ENCODE measurements around the gene MIEN1.
"Not testable (repeated sequence)": the region's sequence is repeated elsewhere in the genome, so short reads cannot be mapped to it uniquely, and the experiment has no call there.

MIEN1 gene

GRCh38 chr17:39732586-39732985 lies 2.3 kb upstream of the MIEN1 start:
- Histone ChIP-seq H3K36me3 (peaks cover 18% of the 10 kb centered on the region), H3K9me3 (ENCODE audit: severe bottlenecking) (no peaks in the 10 kb centered on the region), H3K27ac (no peak overlapping the region), H3K27me3 (ENCODE audit: insufficient read depth, low read depth, severe bottlenecking) (no peaks in the 10 kb centered on the region), H3K4me3 (ENCODE audit: low read depth, low read length) (no peak overlapping the region)
- DNase-seq = no peak
- TF ChIP-seq CTCF (IDR thresholded peaks at IDR 0.05; ENCODE audit: low read depth, low read length) = no peak

GRCh38 chr17:39729280-39729851 lies 966 bp downstream of the MIEN1 start:
- H3K9me3 ChIP-seq (ENCODE audit: severe bottlenecking) = no peaks in the 10 kb centered on the region
- TF ChIP-seq CTCF (IDR thresholded peaks at IDR 0.05; ENCODE audit: low read depth, low read length) = no peak
- H3K4me3 ChIP-seq (ENCODE audit: low read depth, low read length) = peak overlapping the region; percentile 84
- peak overlapping the region; percentile 85; the same call in 1 of the 2 replicates for H3K27ac ChIP-seq
- DNase-seq = no peak
- peaks cover 26% of the 10 kb centered on the region for H3K36me3 ChIP-seq
- no peaks in the 10 kb centered on the region for H3K27me3 ChIP-seq (ENCODE audit: insufficient read depth, low read depth, severe bottlenecking)

- no peaks in the 10 kb centered on the region for H3K27me3 ChIP-seq (ENCODE audit: insufficient read depth, low read depth, severe bottlenecking)
- DNase-seq = no peak
- TF ChIP-seq CTCF (IDR thresholded peaks at IDR 0.05; ENCODE audit: low read depth, low read length) = no peak
- H3K9me3 ChIP-seq (ENCODE audit: severe bottlenecking) = no peaks in the 10 kb centered on the region
- peaks cover 27% of the 10 kb centered on the region for H3K36me3 ChIP-seq
- no peak overlapping the region for H3K4me3 ChIP-seq (ENCODE audit: low read depth, low read length)
- no peak overlapping the region for H3K27ac ChIP-seq
Observed at GRCh38 chr17:39727556-39727955, 2.8 kb downstream of the MIEN1 start.

- peaks cover 27% of the 10 kb centered on the region for H3K36me3 ChIP-seq
- DNase-seq = no peak
Observed at GRCh38 chr17:39726617-39727016, 3.7 kb downstream of the MIEN1 start.

GRCh38 chr17:39725923-39726322 lies 4.4 kb downstream of the MIEN1 start:
- DNase-seq; H3K9me3 ChIP-seq (ENCODE audit: severe bottlenecking); H3K27ac ChIP-seq; H3K4me3 ChIP-seq (ENCODE audit: low read depth, low read length); H3K27me3 ChIP-seq (ENCODE audit: insufficient read depth, low read depth, severe bottlenecking): not testable (repeated sequence)
- H3K36me3 ChIP-seq = peaks cover 27% of the 10 kb centered on the region

More at GRCh38 chr17:39726617-39727016, 3.7 kb downstream of the MIEN1 start:
- no peak for TF ChIP-seq CTCF (IDR thresholded peaks at IDR 0.05; ENCODE audit: low read depth, low read length)
- Histone ChIP-seq H3K27ac (no peak overlapping the region), H3K27me3 (ENCODE audit: insufficient read depth, low read depth, severe bottlenecking) (no peaks in the 10 kb centered on the region), H3K9me3 (ENCODE audit: severe bottlenecking) (no peaks in the 10 kb centered on the region), H3K4me3 (ENCODE audit: low read depth, low read length) (no peak overlapping the region)

- DNase-seq = no peak
- H3K27ac ChIP-seq = no peak overlapping the region
- TF ChIP-seq CTCF (IDR thresholded peaks at IDR 0.05; ENCODE audit: low read depth, low read length) = no peak
- no peaks in the 10 kb centered on the region for H3K27me3 ChIP-seq (ENCODE audit: insufficient read depth, low read depth, severe bottlenecking)
- no peaks in the 10 kb centered on the region for H3K9me3 ChIP-seq (ENCODE audit: severe bottlenecking)
- peaks cover 27% of the 10 kb centered on the region for H3K36me3 ChIP-seq
- no peak overlapping the region for H3K4me3 ChIP-seq (ENCODE audit: low read depth, low read length)
Observed at GRCh38 chr17:39724731-39725130, 5.6 kb downstream of the MIEN1 start.
